Heart left ventricle (tissue), 13 donors: Measurements from ENCODE around the gene OR5H15.

Source experiments
- POLR2A ChIP-seq, 2 donors: fragments of 450-650 bp; IDR thresholded peaks; one replicate each; pipeline ENCODE4 v1.6.1; 2017; ENCODE audit warnings: antibody characterized with exemption in 2 of 2, mild to moderate bottlenecking in 2 of 2, moderate library complexity in 2 of 2
- TF ChIP-seq, protein P1 (sequence below), 12 donors: fragments of 200-600 bp; sonication (generic) in 4 of 12; IDR thresholded peaks; one replicate each; pipeline versions ENCODE4 v1.5.0 to v1.8.0; 2018 to 2022; ENCODE audit warnings: antibody characterized with exemption in 12 of 12, mild to moderate bottlenecking in 5 of 12
- donor health status: ischemic (EF 13 %, LVEDD 7.1; RV severe dilation, severe dysfunction).
- donor health status: DM: no; HTN: yes; CAD: no.
- donor health status: DM: no; HTN: no; CAD: no.
- donor health status: ischemic (EF 25% LVEDD 6.9; RV normal size, moderate dysfunction).
- donor health status: ischemic (EF 25% LVEDD 5.7; RV mildly dilated, moderate dysfunction).
- donor health status: ischemic (EF 35%, LVEDD 5.7; RV mildly dilated, moderate dysfunction).
- donor health status: nonischemic (EF 11% LVEDD 7.7; RV severe dilation, severe dysfunction).
- donor health status: DM: yes; HTN: yes; CAD: no.
- donor health status: PGD.
- donor health status: ischemic (EF 29% LVEDD 5.4; RV normal size, mild dysfunction).
- donor health status: nonischemic (EF 23%, LVEDD 6.1; RV moderate dilation, normal function).

DNA sequence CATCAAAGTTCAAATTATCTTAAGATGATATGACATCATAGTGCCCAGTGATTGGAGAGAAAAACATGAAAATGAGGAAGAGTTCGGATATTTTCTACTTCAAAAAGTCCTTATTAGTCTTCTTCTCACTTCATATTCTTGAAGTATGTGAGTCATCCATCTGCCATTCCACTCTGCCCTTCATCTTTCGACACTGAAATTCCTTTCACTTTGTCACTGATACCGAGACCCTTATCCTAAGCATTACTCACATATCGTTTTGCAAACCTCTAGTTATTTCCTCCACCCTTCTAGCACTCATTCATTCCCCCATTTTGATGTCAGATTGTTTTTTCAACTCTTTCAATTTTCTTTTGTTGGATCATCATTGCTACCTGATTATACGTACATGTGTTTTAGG is 15.3 kb upstream of the OR5H15 start:
- TF ChIP-seq, protein P1, sequence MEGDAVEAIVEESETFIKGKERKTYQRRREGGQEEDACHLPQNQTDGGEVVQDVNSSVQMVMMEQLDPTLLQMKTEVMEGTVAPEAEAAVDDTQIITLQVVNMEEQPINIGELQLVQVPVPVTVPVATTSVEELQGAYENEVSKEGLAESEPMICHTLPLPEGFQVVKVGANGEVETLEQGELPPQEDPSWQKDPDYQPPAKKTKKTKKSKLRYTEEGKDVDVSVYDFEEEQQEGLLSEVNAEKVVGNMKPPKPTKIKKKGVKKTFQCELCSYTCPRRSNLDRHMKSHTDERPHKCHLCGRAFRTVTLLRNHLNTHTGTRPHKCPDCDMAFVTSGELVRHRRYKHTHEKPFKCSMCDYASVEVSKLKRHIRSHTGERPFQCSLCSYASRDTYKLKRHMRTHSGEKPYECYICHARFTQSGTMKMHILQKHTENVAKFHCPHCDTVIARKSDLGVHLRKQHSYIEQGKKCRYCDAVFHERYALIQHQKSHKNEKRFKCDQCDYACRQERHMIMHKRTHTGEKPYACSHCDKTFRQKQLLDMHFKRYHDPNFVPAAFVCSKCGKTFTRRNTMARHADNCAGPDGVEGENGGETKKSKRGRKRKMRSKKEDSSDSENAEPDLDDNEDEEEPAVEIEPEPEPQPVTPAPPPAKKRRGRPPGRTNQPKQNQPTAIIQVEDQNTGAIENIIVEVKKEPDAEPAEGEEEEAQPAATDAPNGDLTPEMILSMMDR (IDR thresholded peaks at IDR 0.05), result no peak
- no peak for TF ChIP-seq POLR2A (IDR thresholded peaks at IDR 0.05)
